GM23248 (cell line): ENCODE results near the gene PCSK5.

Experiments
- EZH2 ChIP-seq: fragments of 200-600 bp; sonication (generic); IDR thresholded peaks from 2 replicates; pipeline ENCODE4 v1.6.1; 2018; ENCODE audit warnings: antibody characterized with exemption, mild to moderate bottlenecking; ENCODE audit not compliant: insufficient read depth, poor library complexity, severe bottlenecking
- EZH2phosphoT487 ChIP-seq: fragments of 200-600 bp; sonication (generic); IDR thresholded peaks from 2 replicates; pipeline ENCODE4 v1.6.1; 2018; ENCODE audit warnings: antibody characterized with exemption, moderate library complexity, mild to moderate bottlenecking, low read depth; ENCODE audit not compliant: insufficient read depth

- TF ChIP-seq EZH2phosphoT487 (no peak), EZH2 (no peak)
Observed at GRCh38 chr9:76349865-76350264, 459.4 kb downstream of the PCSK5 start.
